H9 (cell line): ENCODE results near the gene CMTM4. TPM values are rescaled to one million over a fixed set of nuclear protein-coding genes. Genes with fewer than 3 reads are reported as not detected.

ENCODE experiments used
- DNase-seq: peaks from one replicate; pipeline ENCODE4 v3.0.0-alpha.2; 2017
- H2AFZ ChIP-seq: one replicate; pipeline ENCODE4 v1.6.1; 2013; ENCODE audit warnings: mild to moderate bottlenecking, low read length, control low read depth, moderate library complexity
- H2AK5ac ChIP-seq: 2 replicates; pipeline ENCODE4 v1.6.1; 2013; ENCODE audit warnings: low read length, control low read depth, mixed read lengths; ENCODE audit not compliant: insufficient read length
- H2BK120ac ChIP-seq: one replicate; pipeline ENCODE4 v1.6.1; 2013; ENCODE audit warnings: low read depth, mild to moderate bottlenecking, low read length, control low read depth, inconsistent platforms; ENCODE audit not compliant: poor library complexity, severe bottlenecking
- H2BK12ac ChIP-seq: 2 replicates; pipeline ENCODE4 v1.6.1; 2013; ENCODE audit warnings: low read length, control low read depth, mixed read lengths, low read depth; ENCODE audit not compliant: insufficient read length
- H2BK15ac ChIP-seq: 2 replicates; pipeline ENCODE4 v1.6.1; 2013; ENCODE audit warnings: low read depth, low read length, control low read depth
- H2BK20ac ChIP-seq: one replicate; pipeline ENCODE4 v1.6.1; 2013; ENCODE audit warnings: low read depth, mild to moderate bottlenecking, low read length, control low read depth, inconsistent platforms; ENCODE audit not compliant: poor library complexity, severe bottlenecking
- H2BK5ac ChIP-seq: 2 replicates; pipeline ENCODE4 v1.6.1; 2013; ENCODE audit warnings: low read length, control low read depth, mixed read lengths; ENCODE audit not compliant: insufficient read length
- H3K14ac ChIP-seq: 2 replicates; pipeline ENCODE4 v1.6.1; 2013; ENCODE audit warnings: low read length, control low read depth; ENCODE audit not compliant: insufficient read depth
- H3K18ac ChIP-seq: 2 replicates; pipeline ENCODE4 v1.6.1; 2013; ENCODE audit warnings: low read depth, mild to moderate bottlenecking, mixed read lengths, low read length, control low read depth; ENCODE audit not compliant: insufficient read length
- H3K23ac ChIP-seq: 2 replicates; pipeline ENCODE4 v1.6.1; 2013; ENCODE audit warnings: low read length, control low read depth, mixed read lengths, low read depth; ENCODE audit not compliant: insufficient read length
- H3K23me2 ChIP-seq: 2 replicates; pipeline ENCODE4 v1.6.1; 2013; ENCODE audit warnings: low read depth, mild to moderate bottlenecking, mixed read lengths, low read length, control low read depth; ENCODE audit not compliant: insufficient read length, poor library complexity, severe bottlenecking
- H3K27ac ChIP-seq: 2 replicates; pipeline ENCODE4 v1.5.1; 2013; ENCODE audit warnings: low read length, control low read depth, mixed read lengths, low read depth; ENCODE audit not compliant: insufficient read length
- H3K27me3 ChIP-seq: 2 replicates; pipeline ENCODE4 v1.6.1; 2013; ENCODE audit warnings: low read length, control low read depth, inconsistent platforms; ENCODE audit not compliant: insufficient read depth
- H3K4ac ChIP-seq: 2 replicates; pipeline ENCODE4 v1.6.1; 2013; ENCODE audit warnings: low read depth, mild to moderate bottlenecking, control low read depth, inconsistent platforms, low read length, moderate library complexity
- H3K4me1 ChIP-seq: 2 replicates; pipeline ENCODE4 v1.6.1; 2013; ENCODE audit warnings: low read length, control low read depth, inconsistent platforms; ENCODE audit not compliant: insufficient read depth
- H3K4me2 ChIP-seq: 2 replicates; pipeline ENCODE4 v1.6.1; 2013; ENCODE audit warnings: low read length, control low read depth, mixed read lengths; ENCODE audit not compliant: insufficient read length, insufficient read depth
- H3K56ac ChIP-seq: 2 replicates; pipeline ENCODE4 v1.6.1; 2013; ENCODE audit warnings: low read depth, mild to moderate bottlenecking, mixed read lengths, low read length, control low read depth; ENCODE audit not compliant: insufficient read length
- H3K79me1 ChIP-seq: 2 replicates; pipeline ENCODE4 v1.6.1; 2013; ENCODE audit warnings: low read depth, mild to moderate bottlenecking, moderate library complexity, low read length, control low read depth, inconsistent platforms; ENCODE audit not compliant: insufficient read depth, poor library complexity, severe bottlenecking
- H3K79me2 ChIP-seq: 2 replicates; pipeline ENCODE4 v1.6.1; 2013; ENCODE audit warnings: low read length, control low read depth, inconsistent platforms; ENCODE audit not compliant: insufficient read depth
- H3K9ac ChIP-seq: 2 replicates; pipeline ENCODE4 v1.6.1; 2013; ENCODE audit warnings: low read length, control low read depth, mixed read lengths; ENCODE audit not compliant: insufficient read length; ENCODE audit errors: extremely low read depth
- H3K9me3 ChIP-seq: one replicate; pipeline ENCODE4 v1.6.1; 2013; ENCODE audit warnings: low read depth, low read length, inconsistent platforms; ENCODE audit not compliant: control insufficient read depth
- H3T11ph ChIP-seq: one replicate; pipeline ENCODE4 v1.6.1; 2013; ENCODE audit warnings: mild to moderate bottlenecking, low read length, control low read depth, inconsistent platforms
- H4K20me1 ChIP-seq: one replicate; pipeline ENCODE4 v1.6.1; 2013; ENCODE audit not compliant: control insufficient read depth, insufficient read length, insufficient read depth
- H4K5ac ChIP-seq: 2 replicates; pipeline ENCODE4 v1.6.1; 2013; ENCODE audit warnings: low read depth, mild to moderate bottlenecking, mixed read lengths, low read length, control low read depth; ENCODE audit not compliant: insufficient read length
- H4K8ac ChIP-seq: replicated peaks from 2 replicates; pipeline ENCODE4 v1.6.1; 2013; ENCODE audit warnings: low read length, control low read depth, mixed read lengths, low read depth; ENCODE audit not compliant: insufficient read length
- H4K91ac ChIP-seq: 2 replicates; pipeline ENCODE4 v1.6.1; 2013; ENCODE audit warnings: low read depth, mild to moderate bottlenecking, moderate library complexity, mixed read lengths, low read length, control low read depth; ENCODE audit not compliant: insufficient read length
- H3K27ac Mint-ChIP-seq, 3 experiments: 2 replicates in 2 of 3; 3 replicates in 1 of 3; pipeline ENCODE4 v1.8.0; 2020 to 2021; ENCODE audit warnings: mixed read lengths in 3 of 3, mild to moderate bottlenecking in 1 of 3, moderate library complexity in 1 of 3
- H3K27me3 Mint-ChIP-seq: 2 replicates; pipeline ENCODE4 v1.8.0; 2021; ENCODE audit warnings: low read depth, mild to moderate bottlenecking, moderate library complexity, mixed read lengths
- H3K36me3 Mint-ChIP-seq, 3 experiments: 2 replicates in 2 of 3; 3 replicates in 1 of 3; pipeline ENCODE4 v1.8.0; 2020 to 2021; ENCODE audit warnings: low read depth in 3 of 3, mixed read lengths in 3 of 3; ENCODE audit not compliant: insufficient read depth in 1 of 3
- H3K4me1 Mint-ChIP-seq, 2 experiments: 2 replicates each; pipeline ENCODE4 v1.8.0; 2020; ENCODE audit warnings: mixed read lengths in 2 of 2
- H3K4me3 Mint-ChIP-seq, 2 experiments: 2 replicates in 1 of 2; 3 replicates in 1 of 2; pipeline ENCODE4 v1.8.0; 2020 to 2021; ENCODE audit warnings: mild to moderate bottlenecking in 2 of 2, mixed read lengths in 2 of 2, moderate library complexity in 1 of 2
- H3K9me3 Mint-ChIP-seq, 2 experiments: 2 replicates in 1 of 2; 3 replicates in 1 of 2; pipeline ENCODE4 v1.8.0; 2020; ENCODE audit warnings: mild to moderate bottlenecking in 2 of 2, mixed read lengths in 2 of 2, moderate library complexity in 1 of 2
- WGBS: extraction: QIAGEN DNeasy Blood & Tissue Kit; methylation state at CpG from one replicate; pipeline ENCODE4 v1.1.7; 2013; ENCODE audit warnings: missing lambda C conversion rate, low lambda C conversion rate, mixed read lengths; ENCODE audit not compliant: insufficient read length; ENCODE audit errors: extremely low coverage; 5-methylcytosine and 5-hydroxymethylcytosine counted together
- total RNA-seq: library from RNA; stranded (reverse); gene quantifications from 2 replicates; pipeline ENCODE4 v1.2.1, GENCODE V29; 2021
- TF ChIP-seq, protein P1 (sequence below): fragments of 200-600 bp; sonication (generic); conservative IDR thresholded peaks from 3 replicates; pipeline ENCODE4 v1.8.0; 2021; ENCODE audit warnings: antibody characterized with exemption, mild to moderate bottlenecking

CMTM4 gene
- total RNA-seq, 1 experiment from 2014 or later: 40.5 TPM

DNA sequence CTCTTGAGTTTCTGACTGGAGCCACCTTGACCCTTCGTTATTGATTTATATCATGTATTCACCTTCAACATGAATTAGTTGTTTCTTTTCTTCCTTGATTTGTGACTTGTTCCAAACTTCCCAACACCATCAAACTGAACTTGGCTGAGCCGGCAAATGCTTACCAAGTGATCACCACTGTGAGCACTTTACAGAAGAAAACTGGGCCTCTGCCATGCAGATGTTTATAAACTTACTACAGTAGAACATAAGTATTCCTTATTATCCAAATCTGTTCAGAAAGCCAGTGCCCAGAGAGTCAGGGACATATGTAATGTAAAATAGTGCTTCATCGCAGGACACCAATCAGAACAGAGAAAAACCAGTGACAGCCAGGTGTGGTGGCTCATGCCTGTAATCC, 19.9 kb downstream of the CMTM4 start:
- H3K79me2 ChIP-seq: no peaks in the 10 kb centered on the region
- no peak overlapping the region for H2BK20ac ChIP-seq
- Mint-ChIP-seq H3K27me3 (no peaks in the 10 kb centered on the region), H3K27ac (no peak overlapping the region), H3K4me1 (peaks cover 4 to 9% of the 10 kb centered on the region in 2 experiments; a peak in 3 of 4 replicates), H3K36me3 (peaks cover 2 to 16% (median 9%) of the 10 kb centered on the region in 3 experiments; a peak in 4 of 7 replicates), H3K4me3 (no peak overlapping the region; a peak in 1 of 5 replicates), H3K9me3 (no peaks in the 10 kb centered on the region)
- H3K79me1 ChIP-seq: peaks cover under 1% of the 10 kb centered on the region
- no peak overlapping the region for H2BK120ac ChIP-seq
- no peak overlapping the region for H4K5ac ChIP-seq
- no peak overlapping the region for H3K4ac ChIP-seq
- no peak overlapping the region for H3K23ac ChIP-seq
- no peaks in the 10 kb centered on the region for H3K27me3 ChIP-seq
- H3T11ph ChIP-seq: no peak overlapping the region
- H2AFZ ChIP-seq: no peak overlapping the region
- H2BK5ac ChIP-seq: no peak overlapping the region
- no peak for DNase-seq
- H3K4me2 ChIP-seq: no peak overlapping the region
- no peak overlapping the region for H2BK12ac ChIP-seq
- H4K20me1 ChIP-seq: peaks cover 3% of the 10 kb centered on the region
- TF ChIP-seq, protein P1, sequence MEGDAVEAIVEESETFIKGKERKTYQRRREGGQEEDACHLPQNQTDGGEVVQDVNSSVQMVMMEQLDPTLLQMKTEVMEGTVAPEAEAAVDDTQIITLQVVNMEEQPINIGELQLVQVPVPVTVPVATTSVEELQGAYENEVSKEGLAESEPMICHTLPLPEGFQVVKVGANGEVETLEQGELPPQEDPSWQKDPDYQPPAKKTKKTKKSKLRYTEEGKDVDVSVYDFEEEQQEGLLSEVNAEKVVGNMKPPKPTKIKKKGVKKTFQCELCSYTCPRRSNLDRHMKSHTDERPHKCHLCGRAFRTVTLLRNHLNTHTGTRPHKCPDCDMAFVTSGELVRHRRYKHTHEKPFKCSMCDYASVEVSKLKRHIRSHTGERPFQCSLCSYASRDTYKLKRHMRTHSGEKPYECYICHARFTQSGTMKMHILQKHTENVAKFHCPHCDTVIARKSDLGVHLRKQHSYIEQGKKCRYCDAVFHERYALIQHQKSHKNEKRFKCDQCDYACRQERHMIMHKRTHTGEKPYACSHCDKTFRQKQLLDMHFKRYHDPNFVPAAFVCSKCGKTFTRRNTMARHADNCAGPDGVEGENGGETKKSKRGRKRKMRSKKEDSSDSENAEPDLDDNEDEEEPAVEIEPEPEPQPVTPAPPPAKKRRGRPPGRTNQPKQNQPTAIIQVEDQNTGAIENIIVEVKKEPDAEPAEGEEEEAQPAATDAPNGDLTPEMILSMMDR: no peak
- H3K14ac ChIP-seq: no peak overlapping the region
- no peak overlapping the region for H4K8ac ChIP-seq
- H2BK15ac ChIP-seq: no peak overlapping the region
- no peaks in the 10 kb centered on the region for H3K9me3 ChIP-seq
- H3K9ac ChIP-seq: no peak overlapping the region
- H4K91ac ChIP-seq: no peak overlapping the region
- H2AK5ac ChIP-seq: no peak overlapping the region
- no peaks in the 10 kb centered on the region for H3K23me2 ChIP-seq
- WGBS: no CpG with 5 or more reads among the region's 3 CpGs
- H3K56ac ChIP-seq: no peak overlapping the region
- no peak overlapping the region for H3K27ac ChIP-seq
- H3K18ac ChIP-seq: no peak overlapping the region
- H3K4me1 ChIP-seq: no peaks in the 10 kb centered on the region
